Left kidney (tissue), 8 donors: Measurements from ENCODE around the gene SERPINB13. TPM values are rescaled to one million over a fixed set of nuclear protein-coding genes. Genes with fewer than 3 reads are reported as not detected.

Experiments used
- DNase-seq: peaks from one replicate; pipeline ENCODE4 v3.0.0-alpha.2; 2013
- long read RNA-seq, 8 donors: transcript quantifications; one replicate each; lab custom pipeline, GENCODE V29; 2026
- polyA plus RNA-seq: library from polyadenylated mRNA; unstranded; fragments of 120-200 nt; gene quantifications from one replicate; pipeline ENCODE4 v1.2.1, GENCODE V29; 2013; ENCODE audit not compliant: insufficient read length

SERPINB13 gene, protein sequence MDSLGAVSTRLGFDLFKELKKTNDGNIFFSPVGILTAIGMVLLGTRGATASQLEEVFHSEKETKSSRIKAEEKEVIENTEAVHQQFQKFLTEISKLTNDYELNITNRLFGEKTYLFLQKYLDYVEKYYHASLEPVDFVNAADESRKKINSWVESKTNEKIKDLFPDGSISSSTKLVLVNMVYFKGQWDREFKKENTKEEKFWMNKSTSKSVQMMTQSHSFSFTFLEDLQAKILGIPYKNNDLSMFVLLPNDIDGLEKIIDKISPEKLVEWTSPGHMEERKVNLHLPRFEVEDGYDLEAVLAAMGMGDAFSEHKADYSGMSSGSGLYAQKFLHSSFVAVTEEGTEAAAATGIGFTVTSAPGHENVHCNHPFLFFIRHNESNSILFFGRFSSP
- polyA plus RNA-seq: not detected
- long read RNA-seq, donor 1: 0 reads
- long read RNA-seq, donor 2: 0 reads
- long read RNA-seq, donor 3: 0 reads
- long read RNA-seq, donor 4: 0 reads
- long read RNA-seq, donor 5: 0 reads
- long read RNA-seq, donor 6: 0 reads
- long read RNA-seq, donor 7: 0 reads
- long read RNA-seq, donor 8: 0 reads

DNA sequence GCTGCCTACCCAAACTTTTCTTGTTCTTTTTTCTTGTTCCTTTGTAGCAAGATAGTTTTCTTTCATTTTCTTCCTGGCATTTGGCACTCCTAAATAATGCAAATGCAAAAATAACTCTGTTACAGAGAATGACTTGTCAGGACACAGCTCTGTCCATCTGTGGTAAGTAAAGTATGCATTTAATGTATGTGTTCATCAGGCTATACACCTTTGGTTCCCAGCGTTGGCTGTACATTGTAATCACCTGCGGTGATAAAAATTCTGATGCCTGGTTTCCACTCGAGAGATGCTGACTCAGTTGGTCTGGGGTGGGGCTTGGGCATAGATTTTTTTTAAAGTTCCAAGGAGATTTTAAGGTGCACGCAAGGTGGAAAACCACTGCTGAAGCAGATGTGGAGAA is at the start of gene SERPINB13:
Gene SERPINB13, plus strand, starts transcription at position 378 of the 400 bp plus-strand sequence. CDS start 1,325 bp downstream, outside the sequence.
- no peak for DNase-seq

DNA sequence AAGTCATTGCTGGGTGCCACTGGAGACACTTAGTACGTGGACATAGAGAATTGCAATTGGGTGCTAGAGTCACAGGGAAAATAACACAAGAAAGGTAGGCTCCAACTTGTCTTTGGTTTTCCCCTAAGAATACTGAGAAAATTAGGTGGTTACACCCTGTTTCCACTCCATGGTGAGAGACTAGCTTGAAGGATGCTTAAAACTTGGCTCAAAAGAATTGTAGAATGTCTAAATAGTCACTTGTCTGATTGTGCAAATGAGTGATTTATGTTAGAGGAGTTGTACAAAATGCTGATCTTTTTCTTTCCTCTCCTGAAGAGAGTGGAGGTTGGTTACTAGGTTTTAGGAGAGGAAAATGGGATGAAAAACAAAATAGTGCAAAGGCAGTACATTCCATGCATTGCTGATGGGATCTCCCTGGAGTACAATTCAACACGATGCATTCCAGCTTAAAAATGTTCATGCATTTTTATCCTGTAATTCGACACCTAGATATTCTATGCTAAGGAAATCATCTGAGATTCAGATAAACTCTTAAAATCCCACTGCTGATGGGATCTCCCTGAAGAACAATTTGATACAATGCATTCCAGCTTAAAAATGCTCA is 47.1 kb upstream of the SERPINB13 start:
- no peak for DNase-seq

DNA sequence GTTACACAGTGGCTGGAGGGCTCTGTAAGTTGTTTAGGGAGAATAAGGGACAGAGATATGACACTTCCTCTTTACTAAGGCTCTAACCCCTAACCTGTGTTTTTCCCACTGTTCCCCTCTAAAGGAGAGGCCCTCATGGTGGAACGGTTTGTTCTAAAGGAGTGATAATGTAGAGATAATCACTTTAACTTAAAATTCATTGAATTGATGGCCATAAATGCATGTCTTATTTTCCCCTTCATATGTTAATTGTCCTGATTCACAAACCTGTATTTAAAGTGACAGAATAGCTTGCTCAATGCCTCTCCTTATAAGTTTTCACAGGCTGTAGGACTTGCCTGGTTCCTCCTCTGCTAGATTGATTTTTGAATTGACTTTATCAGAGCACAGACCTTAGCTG is 45.1 kb upstream of the SERPINB13 start, which contains the start of gene SERPINB12:
Gene SERPINB12, plus strand, starts transcription at position 301 of the 400 bp plus-strand sequence. CDS start 13,791 bp downstream, outside the sequence.
- DNase-seq: no peak

DNA sequence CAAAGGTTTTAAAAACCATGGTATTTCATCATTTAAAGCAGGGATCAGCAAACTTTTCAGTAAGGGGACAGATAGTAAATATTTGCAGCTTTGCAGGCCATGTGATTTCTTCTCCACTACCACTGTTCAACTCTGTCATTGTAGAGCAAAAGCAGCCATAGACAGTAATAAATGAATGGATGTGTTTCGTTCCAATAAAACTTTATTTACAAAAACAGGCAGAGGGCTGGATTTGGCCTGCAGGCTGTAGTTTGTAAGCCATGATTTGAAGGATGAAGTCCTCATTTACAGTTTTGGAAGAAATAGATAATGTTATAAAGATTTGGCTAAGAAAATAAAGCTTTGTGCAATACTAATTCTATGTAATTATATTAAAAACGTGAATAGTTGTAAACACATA is 43.1 kb upstream of the SERPINB13 start:
- no peak for DNase-seq

DNA sequence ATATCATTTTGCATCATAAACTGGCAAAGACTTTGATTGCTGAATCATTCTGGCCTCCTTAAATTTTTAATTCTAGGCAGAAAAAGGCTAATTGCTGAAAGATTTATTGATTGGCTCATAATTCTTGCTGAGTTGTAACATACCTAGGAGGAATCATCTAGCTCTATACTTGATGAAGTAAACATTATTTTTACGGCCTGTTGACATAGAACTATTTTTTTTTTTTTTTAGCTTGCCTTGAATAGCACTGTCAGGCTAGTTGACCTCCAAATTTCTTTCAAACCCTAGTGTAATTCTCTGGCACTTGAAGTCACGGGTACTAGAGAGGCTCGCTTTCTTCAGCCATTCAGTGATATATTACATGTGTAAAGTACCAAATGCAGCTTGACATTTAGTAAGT is 42.1 kb upstream of the SERPINB13 start:
- DNase-seq: no peak

DNA sequence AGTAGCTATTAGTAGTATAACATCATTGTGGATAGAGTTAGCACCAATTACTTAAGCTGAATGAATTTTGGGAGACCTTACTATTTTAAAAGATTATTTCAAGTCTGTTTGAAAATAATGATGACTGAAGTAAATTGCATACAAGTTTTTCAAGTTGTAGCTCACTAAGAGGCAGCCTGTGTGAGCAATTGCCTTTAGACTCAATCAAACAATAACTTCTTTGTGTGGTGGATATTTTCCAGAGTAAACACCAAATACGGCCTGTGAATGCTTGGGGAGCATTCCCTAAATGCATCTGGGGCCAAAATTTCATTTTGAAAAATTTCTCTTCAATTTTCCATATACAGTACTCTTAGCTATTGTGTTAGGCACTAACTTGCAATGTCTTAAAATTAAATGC is 37.1 kb upstream of the SERPINB13 start:
- DNase-seq: no peak

DNA sequence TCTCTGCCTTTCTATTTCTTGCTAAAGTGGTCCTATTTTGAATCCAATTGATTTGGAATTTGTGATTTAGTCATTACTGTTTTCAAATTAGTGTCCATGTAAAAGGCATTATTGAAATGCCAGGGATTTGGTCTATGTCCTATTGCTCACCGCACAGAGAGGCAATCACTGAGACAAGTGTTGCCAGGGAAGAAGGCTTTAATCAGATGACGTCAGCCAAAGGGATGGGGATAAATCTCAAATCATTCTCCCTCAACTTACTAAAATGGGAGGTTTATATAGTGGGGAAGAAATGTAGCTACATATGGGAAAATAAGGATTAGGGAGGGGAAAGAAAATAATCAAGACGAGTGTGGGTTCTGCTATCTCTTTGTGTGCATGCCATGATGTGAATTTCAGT is 35.4 kb upstream of the SERPINB13 start:
- DNase-seq: no peak

DNA sequence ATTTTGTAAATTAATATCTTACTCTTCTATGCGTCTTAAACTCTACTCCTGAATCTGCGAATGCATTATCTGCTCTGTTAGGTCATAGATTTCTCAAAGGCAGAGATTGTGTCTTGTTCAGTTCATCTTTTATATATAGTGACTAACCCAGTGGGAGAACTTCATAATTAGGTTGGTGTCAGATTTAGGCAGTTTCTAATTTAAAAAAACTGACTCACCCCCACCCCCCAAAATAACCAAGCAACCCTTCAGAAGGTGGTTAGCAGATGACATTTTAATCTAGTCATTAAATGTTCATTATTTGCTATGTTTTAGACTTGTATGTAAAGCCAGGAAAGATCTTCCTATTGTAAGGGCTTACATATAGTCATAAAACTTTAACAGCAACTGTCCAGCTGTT is 34.6 kb upstream of the SERPINB13 start:
- DNase-seq: no peak

DNA sequence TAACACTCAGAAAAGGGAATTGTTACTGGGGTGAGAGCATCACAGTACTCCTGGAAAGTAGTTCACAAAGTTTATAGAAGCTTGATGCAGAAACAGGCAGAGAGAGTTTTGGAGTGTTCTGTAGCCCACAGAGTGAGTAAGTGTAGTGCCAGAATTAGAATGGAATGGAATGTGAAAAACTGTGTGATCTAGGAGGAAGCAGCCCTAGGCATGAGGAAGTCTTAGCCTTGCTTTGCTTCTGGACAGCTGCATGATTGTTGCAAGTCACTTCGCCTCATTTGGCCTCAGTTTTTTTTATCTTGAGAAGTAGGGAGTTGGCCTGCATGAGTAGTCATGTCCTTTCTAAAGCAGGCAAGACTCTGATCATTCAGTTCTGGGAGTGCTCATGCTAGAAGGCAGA is 34.1 kb upstream of the SERPINB13 start:
- DNase-seq: no peak

DNA sequence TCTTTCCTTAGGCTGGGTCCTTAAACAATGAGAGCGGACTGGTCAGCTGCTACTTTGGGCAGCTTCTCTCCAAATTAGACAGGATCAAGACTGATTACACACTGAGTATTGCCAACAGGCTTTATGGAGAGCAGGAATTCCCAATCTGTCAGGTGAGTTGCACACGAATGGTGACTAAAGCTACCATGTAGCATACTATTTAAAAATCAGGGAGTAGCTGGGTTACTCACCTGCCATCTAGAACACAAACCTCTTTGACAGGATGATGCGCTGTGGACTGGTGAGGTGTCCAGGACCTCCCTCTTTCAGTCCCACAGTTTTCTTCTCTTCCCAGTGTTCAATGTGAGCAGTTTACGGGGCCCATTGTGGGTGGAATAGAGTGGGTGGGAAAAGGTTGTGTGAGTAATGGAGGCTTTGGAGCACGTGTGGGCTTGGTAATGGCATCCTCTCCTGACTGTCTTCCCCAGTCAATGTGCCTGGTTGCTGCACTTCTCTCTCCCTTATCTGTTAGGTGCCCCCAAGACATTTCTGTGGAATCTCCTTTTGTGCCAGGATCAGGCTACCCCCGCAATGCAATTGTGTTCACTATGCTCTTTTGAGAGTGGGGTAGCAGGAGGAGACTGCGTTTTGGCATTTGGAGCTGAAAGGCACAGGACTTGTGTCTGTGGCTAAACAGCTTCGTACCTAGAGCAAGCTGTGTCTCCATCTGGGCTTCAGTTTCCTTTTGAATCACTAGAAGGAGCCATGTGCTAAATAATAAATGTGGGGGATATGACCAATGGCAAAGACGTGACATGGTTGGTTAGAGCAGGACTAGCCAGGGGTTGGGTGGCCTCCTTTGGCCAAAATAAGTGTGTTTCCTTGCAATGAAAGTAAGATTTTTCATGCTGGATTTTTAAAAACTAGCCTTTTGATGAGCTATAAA is 27.3 kb upstream of the SERPINB13 start:
- no peak for DNase-seq

DNA sequence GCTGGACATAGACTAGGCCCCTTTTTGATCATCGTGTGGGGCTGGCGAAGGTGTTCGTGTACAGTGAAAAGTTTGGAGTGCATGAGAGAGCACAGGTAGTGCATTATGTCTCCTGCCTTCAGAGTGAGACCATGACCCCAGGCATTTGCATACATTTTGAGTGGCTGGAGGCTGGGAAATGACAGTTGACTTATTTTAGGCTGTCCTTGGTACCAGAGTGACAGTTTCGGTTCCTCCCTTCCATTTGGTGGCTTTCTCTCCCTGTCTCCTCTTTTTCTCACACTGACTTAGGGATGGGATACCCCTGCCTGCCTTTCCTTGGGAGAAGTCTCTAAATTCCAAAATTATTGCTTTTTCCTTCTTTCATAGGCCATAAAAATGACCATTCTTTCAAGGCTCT is 24.9 kb upstream of the SERPINB13 start:
- no peak for DNase-seq

DNA sequence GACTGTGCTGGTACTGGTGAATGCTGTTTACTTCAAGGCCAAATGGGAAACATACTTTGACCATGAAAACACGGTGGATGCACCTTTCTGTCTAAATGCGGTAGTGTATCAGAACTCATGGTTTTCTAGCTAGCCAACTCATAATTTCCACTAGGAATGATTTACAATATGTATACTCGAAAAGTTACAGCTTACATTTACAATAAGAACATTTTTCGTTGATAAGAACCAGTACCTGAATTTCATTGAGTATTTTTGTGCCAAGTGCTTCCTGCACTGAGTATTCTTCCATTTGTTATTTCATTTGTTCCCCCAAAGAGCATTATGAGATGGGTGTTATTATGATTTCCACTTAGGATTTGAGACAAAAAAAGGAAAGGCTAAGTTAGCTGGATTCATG is 23.1 kb upstream of the SERPINB13 start:
- no peak for DNase-seq

DNA sequence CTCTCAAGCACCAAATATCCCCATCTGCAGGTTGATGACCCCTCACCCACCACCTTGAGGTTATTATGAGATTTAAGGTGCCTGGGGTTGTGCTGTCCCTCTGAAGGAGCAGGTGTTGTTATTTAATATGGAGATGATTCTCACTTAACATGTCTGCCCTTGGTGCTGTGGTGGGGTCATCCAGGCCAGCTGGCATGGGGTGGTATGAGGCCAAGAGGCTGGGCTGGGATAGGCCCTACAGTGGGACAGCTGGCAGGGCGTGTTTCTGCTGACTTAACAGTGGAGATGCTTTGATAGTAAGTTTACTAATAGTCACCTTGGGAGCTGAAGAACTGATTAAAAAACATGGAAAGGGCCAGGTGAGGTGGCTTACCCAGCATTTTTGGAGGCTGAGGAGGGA is 22.6 kb upstream of the SERPINB13 start:
- no peak for DNase-seq

DNA sequence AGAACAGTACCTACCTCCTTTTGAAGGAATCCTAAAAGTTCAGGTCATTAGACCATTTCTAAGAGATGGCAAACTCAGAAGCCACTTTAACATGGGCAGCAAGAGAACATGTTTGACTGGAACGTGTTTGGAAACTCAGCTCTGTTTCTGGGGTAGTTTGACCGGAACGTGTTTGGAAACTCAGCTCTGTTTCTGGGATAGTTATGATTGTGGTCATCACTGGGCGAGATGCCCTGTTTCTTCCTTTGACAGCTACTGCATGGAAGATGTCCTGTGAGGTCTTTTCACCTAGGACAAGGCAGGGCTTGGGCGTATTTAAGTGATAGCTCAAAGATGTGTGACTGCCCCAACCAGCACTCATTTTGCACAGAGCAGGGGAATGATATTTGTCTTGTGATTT is 19.9 kb upstream of the SERPINB13 start:
- no peak for DNase-seq

DNA sequence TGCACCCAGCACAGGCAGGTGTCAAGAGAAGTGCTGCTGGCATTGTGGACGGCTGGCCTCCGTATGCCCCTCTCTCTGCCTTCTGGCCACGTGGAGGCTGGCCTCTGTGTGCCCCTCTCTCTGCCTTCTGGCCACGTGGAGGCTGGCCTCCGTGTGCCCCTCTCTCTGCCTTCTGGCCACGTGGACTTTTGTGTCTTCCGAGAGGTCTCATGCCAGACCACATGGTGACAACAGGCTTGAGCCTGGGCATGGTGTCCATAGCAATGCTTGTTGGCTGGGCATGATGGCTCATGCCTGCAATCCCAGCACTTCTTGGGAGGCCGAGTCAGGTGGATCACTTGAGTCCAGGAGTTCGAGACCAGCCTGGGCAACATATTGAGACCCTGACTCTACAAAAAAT is 19.3 kb upstream of the SERPINB13 start:
- DNase-seq: no peak

DNA sequence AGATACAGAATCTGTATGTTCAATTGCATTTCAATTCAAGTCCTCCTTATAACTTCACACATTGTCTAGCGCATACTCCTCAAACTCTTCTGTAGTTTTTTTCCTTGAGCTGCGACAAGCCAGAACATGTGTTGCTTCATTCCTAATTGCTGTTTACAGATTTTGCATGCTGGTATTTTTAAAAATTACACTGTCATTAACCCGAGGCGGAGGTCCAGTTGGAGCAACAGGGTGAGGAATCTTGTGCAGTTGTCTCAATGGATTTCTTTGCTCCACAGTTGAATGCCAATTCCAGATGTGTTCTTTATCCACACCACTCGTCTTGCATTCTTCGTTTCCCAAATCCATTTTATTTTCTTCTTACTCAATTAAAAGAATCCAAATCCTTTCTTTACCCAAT is 16.4 kb upstream of the SERPINB13 start:
- DNase-seq: no peak

DNA sequence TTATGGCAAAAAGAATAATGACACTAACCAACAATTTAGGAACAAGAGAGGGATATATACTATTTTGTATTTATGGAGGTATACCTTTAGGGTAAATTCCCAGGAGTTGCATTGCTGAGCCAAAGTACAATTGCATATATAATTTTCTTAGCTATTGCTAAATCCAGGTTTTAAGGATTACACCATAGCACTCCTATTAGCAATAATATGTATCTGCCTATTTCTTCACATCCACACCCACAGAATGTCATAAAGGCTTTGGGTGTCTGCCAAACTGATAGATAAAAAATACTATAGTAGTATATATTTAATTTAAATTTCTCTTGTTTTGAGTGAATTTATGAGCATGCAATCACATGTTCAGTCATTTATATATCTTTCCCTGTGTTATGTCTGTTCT is 11.5 kb upstream of the SERPINB13 start:
- no peak for DNase-seq

DNA sequence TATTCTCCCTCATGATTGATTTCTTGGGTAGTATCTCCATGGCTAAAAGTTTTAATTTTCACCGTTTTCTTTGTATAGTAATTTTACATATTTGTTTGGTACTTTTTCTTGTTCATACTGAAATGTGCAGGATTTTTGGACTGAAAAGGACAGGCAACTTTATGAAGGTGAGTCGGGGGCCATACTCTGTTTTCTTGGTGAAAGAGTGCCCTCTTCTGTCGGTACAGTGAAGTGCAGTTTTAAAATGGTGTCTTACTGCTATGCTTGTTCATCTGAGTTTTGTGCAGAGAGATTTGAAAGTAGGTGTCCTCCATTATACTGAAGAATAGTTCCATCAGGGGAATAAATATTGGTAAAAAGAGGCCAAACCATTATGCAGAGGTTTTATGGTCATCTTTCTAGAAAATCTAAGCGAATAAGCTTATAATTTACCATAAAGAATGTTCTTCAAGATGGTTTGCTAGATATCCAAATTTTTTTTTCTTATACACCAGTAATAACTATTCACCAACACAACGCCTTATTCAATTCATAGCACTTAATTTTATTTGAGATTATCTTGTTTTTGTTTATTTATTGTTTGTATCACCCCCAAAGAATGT is 8.7 kb upstream of the SERPINB13 start:
- peak; percentile 56 for DNase-seq

DNA sequence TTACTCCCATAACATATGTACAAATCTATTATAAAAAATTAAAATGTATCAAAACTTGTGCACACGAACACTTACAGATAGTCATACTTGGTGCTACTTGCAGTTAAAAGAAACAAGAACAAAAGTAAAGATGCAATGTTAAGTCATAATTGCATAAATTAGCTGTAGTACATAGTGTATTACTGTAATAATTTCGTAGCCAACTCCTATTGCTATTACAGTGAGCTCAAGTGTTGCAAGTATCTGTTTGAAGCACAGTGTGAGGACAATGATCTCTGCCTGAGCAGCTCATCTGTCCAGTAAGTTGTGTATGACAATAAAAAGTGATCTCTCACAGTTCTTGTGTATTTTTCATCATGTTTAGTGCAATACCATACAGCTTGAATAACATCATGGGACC is 7.5 kb upstream of the SERPINB13 start:
- DNase-seq: no peak

DNA sequence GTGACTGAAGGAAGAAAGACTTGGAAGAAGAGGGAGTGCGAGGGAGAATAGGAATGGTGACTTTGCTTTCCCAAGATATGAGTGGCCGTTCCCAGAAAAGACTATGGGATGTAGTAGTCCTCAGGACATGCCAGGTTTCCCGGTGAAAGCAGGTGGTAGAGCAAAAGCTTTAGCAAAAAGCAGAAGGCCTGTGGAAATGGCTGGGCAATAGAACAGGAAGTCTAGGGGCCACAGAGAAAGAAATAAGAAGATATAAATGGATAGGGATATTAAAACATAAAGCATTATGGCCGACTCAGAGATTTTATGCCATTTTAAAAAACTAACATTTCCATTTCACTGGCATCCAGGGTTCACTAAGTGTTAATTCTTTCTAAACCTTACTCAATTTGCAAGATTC is 1.2 kb upstream of the SERPINB13 start:
- DNase-seq: no peak

DNA sequence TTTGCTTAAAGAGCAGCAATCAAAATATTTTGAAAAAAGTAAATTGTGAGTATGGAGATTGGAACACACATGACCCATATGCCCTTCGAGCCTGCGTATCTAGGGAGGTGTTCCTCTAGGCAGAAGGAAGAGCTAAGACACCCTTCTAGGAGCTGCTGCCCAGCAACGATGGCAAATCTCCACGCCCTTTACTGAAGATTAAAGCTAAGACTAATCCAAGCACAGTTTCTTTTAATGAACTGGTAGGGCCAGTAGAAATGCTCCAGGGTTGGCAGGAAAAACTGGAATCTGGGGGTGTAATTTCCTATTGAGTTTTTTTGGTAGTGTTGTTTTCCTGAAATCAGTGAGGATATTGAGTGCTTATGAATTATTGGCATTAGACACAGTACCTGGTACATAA is 712 bp upstream of the SERPINB13 start:
- DNase-seq: no peak

DNA sequence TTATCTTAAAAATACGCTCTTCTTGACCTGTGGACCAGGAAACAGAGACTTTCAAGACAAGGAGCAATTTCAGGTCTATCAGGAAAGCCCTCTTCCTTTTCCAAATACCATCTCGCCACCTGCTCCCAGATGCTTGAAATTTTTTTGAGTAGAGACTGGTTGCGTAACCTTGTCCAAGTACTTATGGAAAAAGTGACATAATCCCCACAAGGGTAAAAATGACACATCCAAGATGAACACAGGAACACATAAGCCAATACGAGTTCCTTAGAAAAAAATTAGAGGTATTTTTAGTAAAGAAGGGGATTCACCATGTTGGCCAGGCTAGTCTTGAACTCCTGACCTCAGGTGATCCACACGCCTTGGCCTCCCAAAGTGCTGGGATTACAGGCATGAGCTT is 1.8 kb downstream of the SERPINB13 start:
- no peak for DNase-seq
